CD14-positive monocyte (primary cell): ENCODE results near the gene CARD19. TPM values are rescaled to one million over a fixed set of nuclear protein-coding genes. Genes with fewer than 3 reads are reported as not detected.

ENCODE experiments used
- DNase-seq, 3 donors: peaks; one replicate each; pipeline ENCODE4 v3.0.0-alpha.2; 2011 to 2022
- H2AFZ ChIP-seq: 2 replicates; pipeline ENCODE4 v1.6.0; 2012; ENCODE audit warnings: mild to moderate bottlenecking, low read depth, low read length, inconsistent platforms; ENCODE audit not compliant: insufficient read depth, poor library complexity, severe bottlenecking
- H3K27ac ChIP-seq, 2 donors: 1 replicate in 1 of 2; 2 replicates in 1 of 2; pipeline ENCODE4 v1.5.1; 2012 to 2013; ENCODE audit warnings: low read length in 2 of 2, control low read depth in 1 of 2, inconsistent platforms in 1 of 2, low read depth in 1 of 2, mild to moderate bottlenecking in 1 of 2
- H3K27me3 ChIP-seq, 2 donors: one replicate each; pipeline versions ENCODE4 v1.6.0 to v1.6.1; 2011 to 2013; ENCODE audit warnings: low read length in 2 of 2; ENCODE audit not compliant: control insufficient read depth in 2 of 2, insufficient read depth in 2 of 2
- H3K36me3 ChIP-seq, 2 donors: replicated peaks in 1 of 2; 1 replicate in 1 of 2; 2 replicates in 1 of 2; pipeline versions ENCODE4 v1.5.1 to v1.6.1; 2012 to 2013; ENCODE audit warnings: low read length in 2 of 2, control low read depth in 1 of 2, inconsistent platforms in 1 of 2, mild to moderate bottlenecking in 1 of 2; ENCODE audit not compliant: insufficient read depth in 2 of 2, control insufficient read depth in 1 of 2
- H3K4me1 ChIP-seq, 2 donors: 1 replicate in 1 of 2; 2 replicates in 1 of 2; pipeline versions ENCODE4 v1.5.1 to v1.6.1; 2012 to 2013; ENCODE audit warnings: low read length in 2 of 2, control low read depth in 1 of 2, inconsistent platforms in 1 of 2, mild to moderate bottlenecking in 1 of 2, moderate library complexity in 1 of 2; ENCODE audit not compliant: insufficient read depth in 2 of 2, control insufficient read depth in 1 of 2
- H3K4me2 ChIP-seq: replicated peaks from 2 replicates; pipeline ENCODE3; 2012; ENCODE audit warnings: low read length, moderate library complexity, mild to moderate bottlenecking; ENCODE audit not compliant: poor library complexity, severe bottlenecking; ENCODE audit errors: extremely low read depth
- H3K4me3 ChIP-seq, 3 experiments: fragments of 200-600 bp in 1 of 3; sonication (generic) in 1 of 3; replicated peaks in 1 of 3; 1 replicate in 2 of 3; 2 replicates in 1 of 3; pipeline ENCODE4 v1.5.1; 2011 to 2013; ENCODE audit warnings: low read length in 3 of 3, mild to moderate bottlenecking in 3 of 3, control low read depth in 2 of 3, low read depth in 2 of 3, inconsistent platforms in 1 of 3, moderate library complexity in 1 of 3
- H3K79me2 ChIP-seq: 2 replicates; pipeline ENCODE4 v1.6.0; 2012; ENCODE audit warnings: mild to moderate bottlenecking, control low read depth, inconsistent platforms, low read length, moderate library complexity; ENCODE audit not compliant: insufficient read depth
- H3K9ac ChIP-seq: 2 replicates; pipeline ENCODE4 v1.6.0; 2017; ENCODE audit warnings: low read length, mild to moderate bottlenecking; ENCODE audit not compliant: insufficient read depth, poor library complexity, severe bottlenecking
- H3K9me3 ChIP-seq, 2 donors: replicated peaks in 1 of 2; 1 replicate in 1 of 2; 2 replicates in 1 of 2; pipeline versions ENCODE4 v1.5.1 to v1.6.1; 2012 to 2013; ENCODE audit warnings: low read length in 2 of 2, control low read depth in 1 of 2; ENCODE audit not compliant: control insufficient read depth in 1 of 2, insufficient read depth in 1 of 2
- H4K20me1 ChIP-seq: 2 replicates; pipeline ENCODE4 v1.6.0; 2012; ENCODE audit warnings: mild to moderate bottlenecking, low read length, control low read depth, moderate library complexity; ENCODE audit not compliant: insufficient read depth
- H3K27ac Mint-ChIP-seq, 7 donors: one replicate each; pipeline ENCODE4 v1.8.0; 2020; ENCODE audit warnings: mild to moderate bottlenecking in 7 of 7, mixed read lengths in 7 of 7, moderate library complexity in 6 of 7, inconsistent platforms in 2 of 7
- H3K27me3 Mint-ChIP-seq, 3 donors: one replicate each; pipeline ENCODE4 v1.8.0; 2021 to 2022; ENCODE audit warnings: low read depth in 3 of 3, mild to moderate bottlenecking in 3 of 3, mixed read lengths in 3 of 3, moderate library complexity in 3 of 3, inconsistent platforms in 1 of 3
- H3K36me3 Mint-ChIP-seq, 2 donors: one replicate each; pipeline ENCODE4 v1.8.0; 2020; ENCODE audit warnings: mixed read lengths in 2 of 2, inconsistent platforms in 1 of 2, mild to moderate bottlenecking in 1 of 2
- H3K4me1 Mint-ChIP-seq: one replicate; pipeline ENCODE4 v1.8.0; 2020; ENCODE audit warnings: mild to moderate bottlenecking, mixed read lengths
- H3K4me3 Mint-ChIP-seq, 2 donors: one replicate each; pipeline ENCODE4 v1.8.0; 2020; ENCODE audit warnings: mild to moderate bottlenecking in 2 of 2, mixed read lengths in 2 of 2, moderate library complexity in 1 of 2
- H3K9me3 Mint-ChIP-seq, 7 donors: one replicate each; pipeline ENCODE4 v1.8.0; 2020 to 2022; ENCODE audit warnings: mixed read lengths in 7 of 7, mild to moderate bottlenecking in 6 of 7, moderate library complexity in 6 of 7, inconsistent platforms in 2 of 7
- WGBS: methylation state at CpG from one replicate; pipeline ENCODE4 v1.1.5; 2013; ENCODE audit warnings: missing lambda C conversion rate; ENCODE audit not compliant: insufficient coverage; 5-methylcytosine and 5-hydroxymethylcytosine counted together
- intact Hi-C, 2 donors: fragments of 100-400 bp; cut with micrococcal nuclease; formaldehyde crosslinking; loops; one replicate each; pipeline versions ENCODE4 v1.15.0 to v1.15.1; 2023
- polyA plus RNA-seq, 3 donors: library from polyadenylated mRNA; depleted of rRNA in 1 of 3; unstranded in 2 of 3; stranded (reverse) in 1 of 3; fragments of 300-500 nt in 2 of 3; fragments of >200 nt in 1 of 3; fragmentation: Illumina TruSeq in 2 of 3; gene quantifications; 1 replicate in 2 of 3; 2 replicates in 1 of 3; pipeline ENCODE4 v1.2.3, GENCODE V29; 2012 to 2021
- TF ChIP-seq, protein P1 (sequence below): fragments of 200-600 bp; IDR thresholded peaks from one replicate; pipeline ENCODE4 v1.8.0; 2022; ENCODE audit warnings: antibody characterized with exemption, mild to moderate bottlenecking

Gene CARD19
- polyA plus RNA-seq, 3 donors: 130 to 506 (median 137) TPM

DNA sequence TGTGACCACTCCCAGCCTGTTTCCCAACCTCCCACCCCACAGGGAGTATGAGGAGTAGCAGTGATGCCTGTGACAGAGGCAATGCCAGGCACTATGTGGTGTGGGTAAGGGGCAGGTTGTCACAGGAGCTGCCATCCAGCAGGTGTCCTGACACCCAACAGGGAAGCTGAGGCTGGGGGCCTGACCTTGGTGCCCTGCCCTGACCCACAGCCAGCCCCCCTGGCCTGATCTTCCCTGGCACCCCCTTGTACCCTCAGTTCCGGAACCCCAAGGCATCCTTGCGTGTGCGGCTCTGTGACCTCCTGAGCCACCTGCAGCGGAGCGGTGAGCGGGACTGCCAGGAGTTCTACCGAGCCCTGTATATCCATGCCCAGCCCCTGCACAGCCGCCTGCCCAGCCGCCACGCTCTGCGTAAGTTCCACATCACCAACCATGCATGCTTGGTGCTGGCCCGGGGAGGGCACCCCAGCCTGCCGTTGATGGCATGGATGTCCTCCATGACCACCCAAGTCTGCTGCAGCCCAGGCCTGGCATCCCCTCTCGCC, 14.4 kb downstream of the CARD19 start:
- H3K27ac ChIP-seq: peak overlapping the region; percentile 98 to 100
- Mint-ChIP-seq H3K27me3 (peaks cover 0 to 2% (median 0%) of the 10 kb centered on the region in 3 donors), H3K4me1 (peaks cover 90% of the 10 kb centered on the region), H3K36me3 (peaks cover 67 to 77% of the 10 kb centered on the region in 2 donors), H3K4me3 (no peak overlapping the region), H3K9me3 (peaks cover 0 to 5% (median 0%) of the 10 kb centered on the region in 7 donors), H3K27ac (peak overlapping the region; percentile 97 to 100 (median 99))
- H3K9ac ChIP-seq: peak overlapping the region; percentile 49
- 97% methylated on average over 14 of the region's 14 CpGs for WGBS
- H2AFZ ChIP-seq: no peak overlapping the region
- peaks cover 42% of the 10 kb centered on the region for H4K20me1 ChIP-seq
- H3K36me3 ChIP-seq: peaks cover 31 to 42% of the 10 kb centered on the region in 2 donors
- peaks cover 70 to 81% of the 10 kb centered on the region in 2 donors for H3K4me1 ChIP-seq
- no peaks in the 10 kb centered on the region for H3K27me3 ChIP-seq
- peak overlapping the region; percentile 27 for H3K4me2 ChIP-seq
- intact Hi-C loops: loop anchor here in 1 of 2 donors (10.0 kb wide), 1 partner anchor 1054 kb away; no protein-coding TSS in a partner anchor
- peak in 1 of 3 donors; percentile 55 for DNase-seq
- peaks cover 83% of the 10 kb centered on the region for H3K79me2 ChIP-seq
- TF ChIP-seq, protein P1, sequence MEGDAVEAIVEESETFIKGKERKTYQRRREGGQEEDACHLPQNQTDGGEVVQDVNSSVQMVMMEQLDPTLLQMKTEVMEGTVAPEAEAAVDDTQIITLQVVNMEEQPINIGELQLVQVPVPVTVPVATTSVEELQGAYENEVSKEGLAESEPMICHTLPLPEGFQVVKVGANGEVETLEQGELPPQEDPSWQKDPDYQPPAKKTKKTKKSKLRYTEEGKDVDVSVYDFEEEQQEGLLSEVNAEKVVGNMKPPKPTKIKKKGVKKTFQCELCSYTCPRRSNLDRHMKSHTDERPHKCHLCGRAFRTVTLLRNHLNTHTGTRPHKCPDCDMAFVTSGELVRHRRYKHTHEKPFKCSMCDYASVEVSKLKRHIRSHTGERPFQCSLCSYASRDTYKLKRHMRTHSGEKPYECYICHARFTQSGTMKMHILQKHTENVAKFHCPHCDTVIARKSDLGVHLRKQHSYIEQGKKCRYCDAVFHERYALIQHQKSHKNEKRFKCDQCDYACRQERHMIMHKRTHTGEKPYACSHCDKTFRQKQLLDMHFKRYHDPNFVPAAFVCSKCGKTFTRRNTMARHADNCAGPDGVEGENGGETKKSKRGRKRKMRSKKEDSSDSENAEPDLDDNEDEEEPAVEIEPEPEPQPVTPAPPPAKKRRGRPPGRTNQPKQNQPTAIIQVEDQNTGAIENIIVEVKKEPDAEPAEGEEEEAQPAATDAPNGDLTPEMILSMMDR: no peak
- peak overlapping the region in 1 of 3 experiments; percentile 33 for H3K4me3 ChIP-seq
- H3K9me3 ChIP-seq: no peaks in the 10 kb centered on the region

DNA sequence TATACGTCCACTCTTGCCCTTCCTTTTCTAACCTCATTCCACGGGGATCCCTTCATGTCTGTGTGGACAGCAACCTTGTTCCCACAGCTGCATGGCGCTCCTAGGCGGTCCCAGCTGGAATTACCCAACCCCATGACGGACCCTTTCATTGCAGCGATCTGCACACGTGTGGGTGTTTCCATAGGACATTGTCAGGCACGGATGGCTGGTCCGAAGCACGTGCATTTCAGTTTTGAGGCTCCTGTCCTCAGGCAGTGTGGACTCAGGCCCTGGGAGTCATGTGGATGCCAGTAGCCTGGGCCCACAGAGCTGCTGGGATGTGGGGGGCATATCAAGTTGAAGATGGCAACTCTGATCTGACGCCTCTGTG, 15.0 kb downstream of the CARD19 start:
- H3K9ac ChIP-seq: peak overlapping the region; percentile 78
- TF ChIP-seq, protein P1: no peak
- Mint-ChIP-seq H3K4me1 (peaks cover 85% of the 10 kb centered on the region), H3K9me3 (peaks cover 0 to 5% (median 0%) of the 10 kb centered on the region in 7 donors), H3K27ac (peak overlapping the region; percentile 97 to 100 (median 99)), H3K4me3 (peak overlapping the region in 1 of 2 donors; percentile 31), H3K36me3 (peaks cover 65 to 76% of the 10 kb centered on the region in 2 donors), H3K27me3 (peaks cover 0 to 2% (median 0%) of the 10 kb centered on the region in 3 donors)
- DNase-seq: peak in 1 of 3 donors; percentile 29
- peaks cover 36% of the 10 kb centered on the region for H4K20me1 ChIP-seq
- 89% methylated on average over 11 of the region's 11 CpGs for WGBS
- H3K4me2 ChIP-seq: peak overlapping the region; percentile 46
- no peaks in the 10 kb centered on the region for H3K9me3 ChIP-seq
- peaks cover 77% of the 10 kb centered on the region for H3K79me2 ChIP-seq
- no peaks in the 10 kb centered on the region for H3K27me3 ChIP-seq
- intact Hi-C loops: loop anchor here in 1 of 2 donors (10.0 kb wide), 1 partner anchor 1054 kb away; no protein-coding TSS in a partner anchor
- peaks cover 70 to 83% of the 10 kb centered on the region in 2 donors for H3K4me1 ChIP-seq
- H3K36me3 ChIP-seq: peaks cover 31 to 42% of the 10 kb centered on the region in 2 donors
- H2AFZ ChIP-seq: no peak overlapping the region
- H3K4me3 ChIP-seq: peak overlapping the region in 1 of 3 experiments; percentile 33
- peak overlapping the region; percentile 98 to 100 for H3K27ac ChIP-seq
